MCF 10A (cell line): ENCODE data around the gene GUCY2C. TPM values are rescaled to one million over a fixed set of nuclear protein-coding genes. Genes with fewer than 3 reads are reported as not detected.

Experiments used
- BruUV-seq: library from RNA; stranded (reverse); fragments of 400-500 nt; replicated peaks from 2 replicates; lab custom pipeline; 2021; lab: Mats Ljungman, UMichigan
- CTCF ChIA-PET: fragments of 300-600 bp; sonication (Branson Sonifier 250); formaldehyde crosslinking; extraction: SDS; loops from one replicate; lab custom pipeline; 2021; ENCODE audit warnings: antibody characterized with exemption, inconsistent platforms; lab: Yijun Ruan, JAX
- POLR2A ChIA-PET: fragments of 300-600, 350-650 bp; sonication (Branson Sonifier 250); formaldehyde crosslinking; extraction: SDS; loops from one replicate; lab custom pipeline; 2020; ENCODE audit warnings: antibody characterized with exemption, inconsistent platforms; lab: Yijun Ruan, JAX
- DNase-seq: peaks from one replicate; pipeline ENCODE4 v3.0.0-alpha.2; 2018; ENCODE audit not compliant: unreplicated experiment
- H3K27ac Mint-ChIP-seq: one replicate; pipeline ENCODE4 v1.8.0; 2022; ENCODE audit warnings: mild to moderate bottlenecking, low read depth, mixed read lengths; ENCODE audit not compliant: unreplicated experiment
- H3K27me3 Mint-ChIP-seq: one replicate; pipeline ENCODE4 v1.8.0; 2022; ENCODE audit warnings: mixed read lengths; ENCODE audit not compliant: insufficient read depth, unreplicated experiment
- H3K36me3 Mint-ChIP-seq: one replicate; pipeline ENCODE4 v1.8.0; 2022; ENCODE audit warnings: mild to moderate bottlenecking, moderate library complexity, mixed read lengths; ENCODE audit not compliant: insufficient read depth, unreplicated experiment
- H3K4me1 Mint-ChIP-seq: one replicate; pipeline ENCODE4 v1.8.0; 2022; ENCODE audit warnings: mixed read lengths; ENCODE audit not compliant: insufficient read depth, unreplicated experiment
- H3K4me3 Mint-ChIP-seq: one replicate; pipeline ENCODE4 v1.8.0; 2022; ENCODE audit warnings: mild to moderate bottlenecking, moderate library complexity, mixed read lengths; ENCODE audit not compliant: unreplicated experiment
- H3K9me3 Mint-ChIP-seq: one replicate; pipeline ENCODE4 v1.8.0; 2022; ENCODE audit warnings: mixed read lengths; ENCODE audit not compliant: unreplicated experiment
- intact Hi-C: fragments of 100-400 bp; cut with micrococcal nuclease; formaldehyde crosslinking; loops from 2 replicates; pipeline ENCODE4 v1.14.1; 2022
- total RNA-seq: library from RNA; stranded (reverse); gene quantifications from 2 replicates; pipeline ENCODE4 v1.2.3, GENCODE V29; 2022
- TF ChIP-seq, protein P1 (sequence below): fragments of 200-600 bp; IDR thresholded peaks from one replicate; pipeline ENCODE4 v1.8.0; 2022; ENCODE audit warnings: antibody characterized with exemption, mild to moderate bottlenecking; ENCODE audit not compliant: unreplicated experiment

The GUCY2C gene
- total RNA-seq, 1 experiment from 2014 or later, result not detected

DNA sequence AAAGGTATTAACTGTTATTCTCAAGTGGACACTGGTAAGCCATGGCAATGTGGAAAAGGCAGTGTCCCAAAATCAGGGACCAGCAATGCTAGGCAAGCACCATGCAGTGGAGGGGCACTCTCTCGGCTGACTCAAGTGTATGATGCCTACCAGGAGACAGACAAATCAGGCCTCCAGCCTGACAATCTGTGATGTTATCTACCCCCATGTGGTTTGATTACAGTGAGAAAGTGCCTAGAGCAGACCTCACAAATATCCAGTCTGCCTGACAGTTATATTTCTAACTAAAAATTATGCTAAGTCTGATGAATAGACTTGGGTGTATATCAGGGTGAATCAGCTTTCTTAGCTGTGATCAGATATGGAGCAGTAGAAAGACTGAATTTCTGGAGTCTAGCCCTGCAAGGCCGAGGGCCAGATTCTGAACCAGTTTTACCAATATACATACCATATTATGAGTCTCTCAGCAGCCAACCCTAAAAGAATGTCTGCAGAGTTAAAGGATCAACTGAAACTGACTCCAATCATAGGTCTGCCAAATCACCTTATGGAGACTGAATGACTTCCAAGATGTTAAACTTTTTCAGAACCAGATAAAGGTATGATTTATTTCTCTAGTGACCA, 132.0 kb downstream of the GUCY2C start:
- no peak overlapping the region for H3K4me3 Mint-ChIP-seq
- CTCF ChIA-PET, result interaction anchor here (1.0 kb wide), 1 partner anchor 34 kb away, joined by 4 read pairs; no protein-coding TSS in a partner anchor
- H3K27ac Mint-ChIP-seq, result no peak overlapping the region
- no peaks in the 10 kb centered on the region for H3K4me1 Mint-ChIP-seq
- no peaks in the 10 kb centered on the region for H3K27me3 Mint-ChIP-seq
- no TSS peak for BruUV-seq
- TF ChIP-seq, protein P1, sequence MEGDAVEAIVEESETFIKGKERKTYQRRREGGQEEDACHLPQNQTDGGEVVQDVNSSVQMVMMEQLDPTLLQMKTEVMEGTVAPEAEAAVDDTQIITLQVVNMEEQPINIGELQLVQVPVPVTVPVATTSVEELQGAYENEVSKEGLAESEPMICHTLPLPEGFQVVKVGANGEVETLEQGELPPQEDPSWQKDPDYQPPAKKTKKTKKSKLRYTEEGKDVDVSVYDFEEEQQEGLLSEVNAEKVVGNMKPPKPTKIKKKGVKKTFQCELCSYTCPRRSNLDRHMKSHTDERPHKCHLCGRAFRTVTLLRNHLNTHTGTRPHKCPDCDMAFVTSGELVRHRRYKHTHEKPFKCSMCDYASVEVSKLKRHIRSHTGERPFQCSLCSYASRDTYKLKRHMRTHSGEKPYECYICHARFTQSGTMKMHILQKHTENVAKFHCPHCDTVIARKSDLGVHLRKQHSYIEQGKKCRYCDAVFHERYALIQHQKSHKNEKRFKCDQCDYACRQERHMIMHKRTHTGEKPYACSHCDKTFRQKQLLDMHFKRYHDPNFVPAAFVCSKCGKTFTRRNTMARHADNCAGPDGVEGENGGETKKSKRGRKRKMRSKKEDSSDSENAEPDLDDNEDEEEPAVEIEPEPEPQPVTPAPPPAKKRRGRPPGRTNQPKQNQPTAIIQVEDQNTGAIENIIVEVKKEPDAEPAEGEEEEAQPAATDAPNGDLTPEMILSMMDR, result no peak
- intact Hi-C loops, result no loop called here
- no peak for DNase-seq
- no peaks in the 10 kb centered on the region for H3K9me3 Mint-ChIP-seq
- POLR2A ChIA-PET, result no interaction called here
- H3K36me3 Mint-ChIP-seq, result no peaks in the 10 kb centered on the region

DNA sequence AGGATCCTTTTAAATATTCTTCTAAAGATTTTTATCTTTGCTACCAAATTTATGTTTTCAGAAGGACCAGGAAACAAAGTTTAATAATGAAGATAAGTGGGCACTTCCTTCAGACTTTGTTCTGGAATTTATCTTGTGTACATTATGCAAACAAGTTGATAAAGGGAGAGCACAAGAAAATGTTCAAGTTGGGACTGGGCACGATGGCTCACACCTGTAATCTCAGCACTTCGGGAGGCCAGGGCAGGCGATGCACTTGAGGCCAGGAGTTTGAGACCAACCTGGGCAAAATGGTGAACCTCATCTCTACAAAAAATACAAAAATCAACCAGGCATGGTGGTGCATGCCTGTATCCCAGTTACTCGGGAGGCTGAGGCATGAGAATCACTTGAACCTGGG, 133.4 kb downstream of the GUCY2C start:
- TF ChIP-seq, protein P1, result no peak
- Mint-ChIP-seq H3K4me3 (no peak overlapping the region), H3K36me3 (no peaks in the 10 kb centered on the region), H3K27ac (no peak overlapping the region), H3K27me3 (no peaks in the 10 kb centered on the region), H3K4me1 (no peaks in the 10 kb centered on the region), H3K9me3 (no peaks in the 10 kb centered on the region)
- BruUV-seq, result no TSS peak
- DNase-seq, result no peak
- POLR2A ChIA-PET, result no interaction called here
- CTCF ChIA-PET, result no interaction called here
- intact Hi-C loops, result no loop called here

Other genes starting within 250 kb of the GUCY2C start
- not detected in 2 replicates for gene PLBD1, start 128.7 kb downstream of the GUCY2C start, total RNA-seq
- gene WBP11, start 106.9 kb upstream of the GUCY2C start, total RNA-seq, result 51.3 and 56.6 TPM in 2 replicates
- gene C12orf60, start 107.1 kb upstream of the GUCY2C start, total RNA-seq, result 2.2 and 2.6 TPM in 2 replicates
- 0.20 TPM in 1 of 2 replicates, not detected in the other for gene SMCO3, start 117.6 kb upstream of the GUCY2C start, total RNA-seq
- not detected in 2 replicates for gene ART4, start 146.9 kb upstream of the GUCY2C start, total RNA-seq
- 1.3 and 4.8 TPM in 2 replicates for gene MGP, start 189.3 kb upstream of the GUCY2C start, total RNA-seq
- gene ERP27, start 241.9 kb upstream of the GUCY2C start, total RNA-seq, result not detected in 2 replicates